ENCODE measurements around the gene EIF2B4.

DNA sequence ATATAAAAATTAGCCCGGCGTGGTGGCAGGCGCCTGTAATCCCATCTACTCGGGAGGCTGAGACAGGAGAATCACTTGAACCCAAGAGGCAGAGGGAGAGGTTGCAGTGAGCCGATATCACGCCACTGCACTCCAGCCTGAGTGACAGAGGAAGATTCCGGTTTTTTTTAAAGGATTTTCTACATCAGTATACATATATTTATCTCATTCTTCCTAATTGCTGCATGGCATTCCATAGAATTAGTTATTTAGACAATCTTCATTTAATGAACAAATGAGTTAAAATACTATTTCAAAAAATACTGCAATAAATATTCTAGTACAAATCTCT, 15.6 kb downstream of the EIF2B4 start:
- TF ChIP-seq CTCF (optimal IDR thresholded peaks at IDR 0.05 in 1 of 3, IDR thresholded peaks at IDR 0.05 in 1 of 3, conservative IDR thresholded peaks at IDR 0.05 in 1 of 3; ENCODE audit: extremely low read depth in 1 of 3, insufficient read depth in 2 of 3, low read length in 3 of 3) (no peak), EZH2 (IDR thresholded peaks at IDR 0.05; ENCODE audit: low read length) (no peak)

All from keratinocyte (primary cell).